Skeletal muscle satellite cell (primary cell): ENCODE data around the gene SUSD1.

Source experiments
- H3K27me3 ChIP-seq: 2 replicates; pipeline ENCODE4 v1.7.0; 2013; ENCODE audit warnings: low read length; ENCODE audit not compliant: control insufficient read depth, insufficient read depth
- H3K36me3 ChIP-seq: 2 replicates; pipeline ENCODE4 v1.7.0; 2013; ENCODE audit warnings: mild to moderate bottlenecking, control low read depth, low read length; ENCODE audit not compliant: insufficient read depth
- H3K4me1 ChIP-seq: 2 replicates; pipeline ENCODE4 v1.7.0; 2013; ENCODE audit warnings: low read length; ENCODE audit not compliant: control insufficient read depth, insufficient read depth
- H3K4me2 ChIP-seq: 2 replicates; pipeline ENCODE4 v1.7.0; 2013; ENCODE audit warnings: mild to moderate bottlenecking, low read length
- H3K4me3 ChIP-seq: 2 replicates; pipeline ENCODE4 v1.7.0; 2013; ENCODE audit warnings: low read length
- H3K9ac ChIP-seq: 2 replicates; pipeline ENCODE4 v1.7.0; 2013; ENCODE audit warnings: mild to moderate bottlenecking, low read depth, low read length, moderate library complexity
- H3K9me3 ChIP-seq: replicated peaks from 2 replicates; pipeline ENCODE4 v1.7.0; 2013; ENCODE audit warnings: mild to moderate bottlenecking, control low read depth, low read length

SUSD1 gene

DNA sequence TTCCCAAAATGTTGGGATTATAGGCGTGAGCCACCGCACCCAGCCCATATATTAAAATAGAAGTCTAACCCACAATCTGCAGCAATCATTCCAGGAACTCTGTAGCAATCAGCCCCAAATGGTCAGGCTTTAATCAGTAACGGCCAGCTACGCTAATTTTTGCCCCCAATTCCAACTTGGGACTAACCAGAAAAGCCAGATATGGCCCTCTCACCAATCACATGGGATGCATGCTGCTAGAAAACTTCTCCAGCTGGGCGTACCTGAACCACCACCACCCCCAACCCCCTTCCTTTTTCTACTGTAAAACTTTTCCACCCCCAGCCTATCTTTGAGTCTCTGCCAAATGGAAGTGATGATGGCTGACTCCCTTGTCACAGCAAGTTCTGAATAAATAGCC lies 4.1 kb downstream of the SUSD1 start:
- H3K27me3 ChIP-seq: no peaks in the 10 kb centered on the region
- H3K4me3 ChIP-seq: no peak overlapping the region
- peaks cover 17% of the 10 kb centered on the region for H3K4me1 ChIP-seq
- no peak overlapping the region for H3K9ac ChIP-seq
- H3K4me2 ChIP-seq: no peak overlapping the region
- no peaks in the 10 kb centered on the region for H3K36me3 ChIP-seq
- no peaks in the 10 kb centered on the region for H3K9me3 ChIP-seq

DNA sequence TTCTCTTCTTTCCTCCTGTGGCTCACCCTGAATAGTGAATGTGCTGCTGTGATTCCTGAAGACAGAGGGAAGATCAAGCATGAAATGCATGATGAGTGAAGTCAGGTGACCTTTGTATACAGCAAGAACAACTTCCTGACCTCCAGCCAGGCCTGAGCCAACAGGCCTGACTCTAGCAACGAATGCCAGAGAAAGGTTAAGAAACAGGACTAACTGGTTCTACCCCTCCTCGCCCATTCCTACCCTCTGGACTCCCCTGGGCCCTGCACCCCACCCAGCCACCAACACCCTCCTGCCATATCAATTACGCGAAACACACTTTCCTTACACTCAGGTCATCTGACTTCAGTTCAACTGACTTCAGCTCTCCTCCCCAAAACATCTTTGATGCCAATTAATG lies 4.9 kb downstream of the SUSD1 start:
- H3K9me3 ChIP-seq: no peaks in the 10 kb centered on the region
- H3K4me2 ChIP-seq: no peak overlapping the region
- H3K4me1 ChIP-seq: peaks cover 19% of the 10 kb centered on the region
- no peaks in the 10 kb centered on the region for H3K27me3 ChIP-seq
- no peak overlapping the region for H3K9ac ChIP-seq
- H3K36me3 ChIP-seq: no peaks in the 10 kb centered on the region
- no peak overlapping the region for H3K4me3 ChIP-seq

DNA sequence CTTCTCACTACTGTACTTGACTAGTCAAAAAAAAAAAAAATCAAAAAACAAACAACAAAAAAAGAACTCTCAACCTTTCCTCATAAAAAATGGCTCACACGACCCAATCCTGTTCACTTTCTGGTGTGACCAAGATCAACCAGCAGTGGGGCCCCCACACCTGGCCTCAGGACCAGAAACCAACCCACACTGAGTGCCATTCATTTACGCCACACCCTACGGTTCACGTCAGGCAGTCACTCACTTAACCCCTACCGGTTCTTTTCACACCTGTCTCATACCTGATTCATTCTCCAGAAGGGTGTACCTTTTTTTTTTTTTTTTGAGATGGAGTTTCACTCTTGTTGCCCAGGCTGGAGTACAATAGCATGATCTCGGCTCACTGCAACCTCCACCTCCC lies 5.7 kb downstream of the SUSD1 start:
- Histone ChIP-seq H3K9ac (no peak overlapping the region), H3K4me2 (no peak overlapping the region), H3K4me3 (no peak overlapping the region), H3K9me3 (no peaks in the 10 kb centered on the region), H3K27me3 (no peaks in the 10 kb centered on the region), H3K4me1 (peaks cover 18% of the 10 kb centered on the region), H3K36me3 (no peaks in the 10 kb centered on the region)

DNA sequence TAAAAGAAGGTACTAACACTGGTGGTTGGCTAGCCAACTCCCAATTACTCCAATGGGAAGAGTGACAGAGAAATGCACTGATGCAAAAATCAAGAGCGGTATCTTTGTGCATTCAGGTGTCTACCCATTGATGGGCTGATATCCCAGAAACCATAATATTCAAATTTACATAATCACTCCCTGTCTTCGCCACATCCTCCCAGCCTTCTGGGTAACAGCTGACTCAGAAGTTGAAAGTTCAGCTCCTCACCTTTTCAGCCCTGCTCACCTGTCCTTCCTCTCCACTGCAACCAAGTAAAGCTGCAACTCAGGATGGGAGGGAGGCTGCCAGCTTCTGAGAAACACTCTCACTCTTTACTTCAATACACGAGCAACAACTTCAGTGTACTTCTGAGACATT lies 6.9 kb downstream of the SUSD1 start:
- no peaks in the 10 kb centered on the region for H3K36me3 ChIP-seq
- H3K9me3 ChIP-seq: no peaks in the 10 kb centered on the region
- no peak overlapping the region for H3K4me3 ChIP-seq
- H3K4me1 ChIP-seq: peaks cover 12% of the 10 kb centered on the region
- no peaks in the 10 kb centered on the region for H3K27me3 ChIP-seq
- no peak overlapping the region for H3K9ac ChIP-seq
- H3K4me2 ChIP-seq: no peak overlapping the region

DNA sequence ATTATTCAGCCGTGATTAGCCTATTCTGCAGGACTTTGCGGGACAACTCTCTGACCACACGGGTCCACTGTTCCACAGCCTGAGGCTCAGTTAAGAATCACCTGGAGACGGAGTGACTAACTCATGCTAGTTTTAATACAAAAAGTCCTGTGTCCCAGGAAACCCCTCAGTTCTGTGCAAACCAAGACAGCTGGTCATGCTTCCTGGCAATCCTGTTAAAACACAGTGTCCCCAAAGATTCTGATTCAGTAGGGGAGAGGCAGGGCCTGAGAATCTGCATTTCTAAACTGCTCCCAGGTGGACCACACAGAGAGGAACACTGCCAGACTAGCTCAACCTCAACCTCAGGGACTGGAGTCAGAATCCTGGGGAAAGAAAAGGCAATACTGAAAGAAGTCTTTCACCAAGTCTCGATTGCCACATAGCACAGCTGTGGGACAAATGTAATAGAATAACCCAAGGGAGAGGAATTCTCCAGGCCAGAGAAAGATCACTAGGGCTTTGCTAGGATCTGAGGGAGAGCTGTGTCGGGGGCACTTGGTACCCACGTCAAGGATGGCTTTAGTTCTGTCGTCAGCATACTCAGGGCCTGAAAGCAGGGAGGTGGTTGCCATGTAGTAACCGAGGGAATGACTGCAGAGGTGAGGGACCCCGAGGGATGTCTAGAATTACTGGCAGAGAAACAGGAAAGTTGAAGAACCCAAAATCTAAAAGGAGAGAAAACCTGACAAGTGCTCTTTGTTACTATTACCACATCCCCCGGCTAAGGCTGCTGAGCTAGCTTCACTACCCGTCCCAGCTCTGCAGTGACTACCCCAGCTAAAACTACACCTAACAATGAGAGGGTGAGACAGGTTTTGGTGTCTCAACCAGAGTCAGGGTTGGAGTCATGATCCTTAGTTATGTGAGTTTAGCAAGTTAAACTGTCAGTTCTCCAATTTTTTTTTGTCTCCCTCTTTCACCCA lies 8.6 kb downstream of the SUSD1 start:
- Histone ChIP-seq H3K36me3 (no peaks in the 10 kb centered on the region), H3K27me3 (no peaks in the 10 kb centered on the region), H3K4me2 (peak overlapping the region; percentile 36), H3K4me1 (peaks cover 12% of the 10 kb centered on the region), H3K9me3 (no peaks in the 10 kb centered on the region), H3K9ac (no peak overlapping the region), H3K4me3 (no peak overlapping the region)

DNA sequence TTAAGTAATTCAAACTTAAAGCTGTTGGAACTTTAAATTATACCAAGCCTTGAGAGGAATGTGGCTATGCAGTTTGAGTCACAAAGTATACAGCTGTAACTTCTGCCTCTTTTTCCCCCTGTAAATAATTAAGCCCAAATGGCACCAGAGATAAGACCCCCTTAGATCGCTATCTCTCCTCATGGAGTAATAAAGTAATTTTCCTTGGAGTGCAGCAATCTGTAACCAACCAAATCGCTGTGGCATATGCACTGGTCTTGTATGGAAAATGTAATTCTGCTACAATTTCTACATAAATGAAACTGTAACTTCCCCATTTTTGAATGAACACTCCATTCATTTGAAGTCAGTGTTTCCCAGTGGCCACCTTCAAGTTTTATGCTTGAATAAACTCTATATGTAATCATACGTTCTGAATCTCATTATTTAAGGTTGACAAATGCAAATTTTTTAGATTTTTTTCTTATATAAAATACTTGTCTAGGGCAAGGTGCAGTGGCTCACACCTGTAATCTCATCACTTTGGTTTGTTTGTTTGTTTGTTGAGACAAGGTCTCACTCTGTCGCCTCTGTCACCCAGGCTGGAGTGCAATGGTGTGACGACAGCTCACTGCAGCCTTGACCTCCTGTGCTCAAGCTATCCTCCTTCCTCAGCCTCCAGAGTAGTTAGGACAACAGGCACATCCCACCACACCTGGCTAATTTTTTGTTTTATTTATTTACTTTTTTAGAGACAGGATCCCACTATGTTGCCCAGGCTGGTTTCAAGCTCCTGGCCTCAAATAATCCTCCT lies 12.3 kb downstream of the SUSD1 start:
- no peaks in the 10 kb centered on the region for H3K27me3 ChIP-seq
- no peaks in the 10 kb centered on the region for H3K9me3 ChIP-seq
- H3K9ac ChIP-seq: no peak overlapping the region
- no peak overlapping the region for H3K4me3 ChIP-seq
- no peaks in the 10 kb centered on the region for H3K36me3 ChIP-seq
- no peak overlapping the region for H3K4me2 ChIP-seq
- peaks cover 22% of the 10 kb centered on the region for H3K4me1 ChIP-seq

DNA sequence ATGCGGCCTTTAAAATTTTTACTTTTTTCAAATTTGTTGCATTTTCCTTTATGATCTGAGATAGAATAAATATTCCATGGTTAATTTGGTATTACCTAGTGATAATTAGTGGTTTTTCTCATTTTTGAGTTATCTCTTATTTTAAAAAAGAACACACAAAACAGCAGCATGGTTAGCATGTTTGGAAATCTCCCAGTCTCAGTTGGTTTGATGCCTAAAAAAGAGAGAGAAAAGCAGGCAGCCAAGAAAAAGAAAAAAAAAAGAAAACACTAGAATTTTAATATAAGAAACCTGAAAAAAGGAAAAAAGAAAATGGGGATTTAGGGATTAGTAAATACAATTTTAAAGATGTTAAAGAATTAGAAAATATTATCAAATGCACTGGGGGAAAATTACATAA lies 15.3 kb downstream of the SUSD1 start:
- Histone ChIP-seq H3K4me2 (no peak overlapping the region), H3K9ac (no peak overlapping the region), H3K4me3 (no peak overlapping the region), H3K36me3 (no peaks in the 10 kb centered on the region), H3K27me3 (no peaks in the 10 kb centered on the region), H3K4me1 (peaks cover 10% of the 10 kb centered on the region), H3K9me3 (no peaks in the 10 kb centered on the region)

DNA sequence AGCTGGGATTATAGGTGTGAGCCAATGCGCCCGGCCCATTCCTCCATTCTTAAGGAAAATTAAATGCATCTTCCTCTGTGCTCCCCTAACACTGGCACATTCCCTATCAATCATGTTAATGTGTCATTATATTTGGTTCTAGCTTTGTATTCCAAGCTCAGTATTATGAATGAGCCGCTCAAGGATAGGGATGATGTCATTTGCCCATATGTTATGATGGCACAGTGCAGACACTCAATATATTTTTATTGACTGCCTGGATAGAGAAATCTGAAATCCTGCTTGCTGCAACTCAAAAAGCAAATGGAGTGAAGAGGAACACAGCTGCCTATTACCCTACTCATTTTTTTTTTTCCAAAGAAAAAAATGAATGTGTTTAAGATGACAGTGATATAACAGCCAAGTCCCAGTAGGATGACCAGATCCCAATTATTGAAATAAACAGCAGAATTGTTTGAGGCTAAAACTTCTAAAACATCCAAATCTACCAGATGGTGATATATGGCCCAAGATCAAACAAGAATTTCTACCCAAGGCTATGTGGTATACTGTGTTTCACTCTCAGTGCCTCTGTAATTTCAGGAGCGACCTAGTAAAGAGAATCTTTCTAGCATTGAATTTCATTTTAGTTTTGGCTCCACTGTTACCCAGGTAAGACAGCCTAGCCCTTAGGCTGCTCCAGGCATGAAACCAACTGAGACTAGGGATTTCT lies 16.3 kb downstream of the SUSD1 start:
- Histone ChIP-seq H3K9ac (no peak overlapping the region), H3K4me1 (peaks cover 10% of the 10 kb centered on the region), H3K4me3 (no peak overlapping the region), H3K9me3 (no peaks in the 10 kb centered on the region), H3K36me3 (peaks cover 2% of the 10 kb centered on the region), H3K27me3 (no peaks in the 10 kb centered on the region), H3K4me2 (peak overlapping the region; percentile 9)

DNA sequence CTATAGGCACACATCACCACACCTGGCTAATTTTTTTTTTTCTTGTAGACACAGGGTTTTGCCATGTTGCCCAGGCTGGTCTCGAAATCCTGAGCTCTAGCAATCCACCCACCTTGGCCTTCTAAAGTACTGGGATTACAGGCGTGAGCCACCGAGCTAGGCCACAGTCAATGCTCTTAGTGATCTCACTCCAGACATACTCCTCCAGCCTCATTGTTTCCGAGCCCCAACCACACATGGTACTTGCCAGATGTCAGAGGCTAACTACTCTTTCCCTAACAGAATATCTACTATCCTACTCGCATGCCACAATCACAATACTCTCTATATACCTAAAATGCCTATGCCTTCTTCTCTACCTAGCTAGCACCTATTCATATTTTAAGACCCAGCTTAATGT lies 17.1 kb downstream of the SUSD1 start:
- Histone ChIP-seq H3K4me2 (no peak overlapping the region), H3K27me3 (no peaks in the 10 kb centered on the region), H3K9me3 (no peaks in the 10 kb centered on the region), H3K4me1 (peaks cover 10% of the 10 kb centered on the region), H3K4me3 (no peak overlapping the region), H3K36me3 (peaks cover 6% of the 10 kb centered on the region), H3K9ac (no peak overlapping the region)

DNA sequence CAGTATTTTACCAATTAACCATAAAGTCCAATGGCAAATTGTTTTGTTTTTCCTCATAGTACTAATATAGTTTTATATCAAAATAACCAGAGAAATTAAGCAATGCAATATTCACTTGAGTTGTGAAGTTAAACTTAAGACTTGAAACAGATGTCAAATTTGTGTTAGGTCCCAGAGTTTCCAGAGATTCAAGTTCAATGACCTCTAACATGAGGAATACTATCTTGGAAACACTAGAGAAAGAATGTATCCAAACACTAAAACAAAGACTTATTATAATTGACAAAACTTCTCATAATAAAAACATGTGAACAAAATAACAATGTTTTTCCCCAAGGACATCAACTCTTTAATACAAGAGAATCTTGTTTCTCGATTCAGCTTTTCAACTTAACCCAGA lies 18.0 kb downstream of the SUSD1 start:
- no peaks in the 10 kb centered on the region for H3K9me3 ChIP-seq
- H3K4me2 ChIP-seq: no peak overlapping the region
- H3K4me3 ChIP-seq: no peak overlapping the region
- H3K27me3 ChIP-seq: no peaks in the 10 kb centered on the region
- peaks cover 6% of the 10 kb centered on the region for H3K36me3 ChIP-seq
- peaks cover 10% of the 10 kb centered on the region for H3K4me1 ChIP-seq
- no peak overlapping the region for H3K9ac ChIP-seq

DNA sequence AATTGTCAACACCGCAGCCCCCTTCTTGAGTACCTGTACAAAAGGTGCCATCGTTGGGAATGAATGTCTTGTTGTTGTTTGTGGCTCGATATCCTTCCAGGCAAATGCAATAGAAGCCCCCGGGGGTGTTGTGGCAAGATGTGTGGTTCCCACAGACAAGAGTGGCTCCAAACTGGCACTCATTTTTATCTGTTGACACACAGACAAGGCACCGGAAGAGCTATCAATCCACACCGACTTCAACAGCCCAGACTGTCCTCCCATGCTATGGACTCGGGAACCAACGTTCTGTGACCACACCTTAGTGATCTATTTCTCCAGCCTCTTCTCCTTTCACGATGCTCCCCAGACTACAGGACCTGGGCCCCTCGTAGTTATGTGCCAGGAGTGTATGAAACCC lies 25.9 kb downstream of the SUSD1 start:
- H3K4me3 ChIP-seq: no peak overlapping the region
- H3K9ac ChIP-seq: no peak overlapping the region
- H3K36me3 ChIP-seq: peaks cover 4% of the 10 kb centered on the region
- no peaks in the 10 kb centered on the region for H3K27me3 ChIP-seq
- no peaks in the 10 kb centered on the region for H3K4me1 ChIP-seq
- H3K4me2 ChIP-seq: no peak overlapping the region
- no peaks in the 10 kb centered on the region for H3K9me3 ChIP-seq
